HG03442 (cell line): ENCODE results near the gene DIRAS1.

ENCODE experiments used
- ATAC-seq: cut with Tn5 transposase; IDR thresholded peaks from one replicate; pipeline ENCODE4 v1.9.1; 2021; ENCODE audit warnings: mild to moderate bottlenecking, moderate library complexity; ENCODE audit not compliant: unreplicated experiment

Gene DIRAS1

GRCh38 chr19:2720777-2721569, at the start of gene DIRAS1:
DIRAS1 (minus strand) TSS chr19:2721372; CDS start chr19:2717806, 3,566 bp downstream.
- no peak for ATAC-seq

- no peak for ATAC-seq
These were observed 49.2 kb upstream of the DIRAS1 start for GRCh38 chr19:2770055-2771013.

GRCh38 chr19:2769218-2769617, 48.0 kb upstream of the DIRAS1 start:
- no peak for ATAC-seq

GRCh38 chr19:2768365-2769132, 47.4 kb upstream of the DIRAS1 start:
- ATAC-seq = no peak

- ATAC-seq = no peak
These were observed 46.5 kb upstream of the DIRAS1 start for GRCh38 chr19:2767688-2768087.

- ATAC-seq = no peak
These were observed 45.6 kb upstream of the DIRAS1 start for GRCh38 chr19:2766594-2767372.

- no peak for ATAC-seq
These were observed 44.2 kb upstream of the DIRAS1 start for GRCh38 chr19:2765376-2765775.

- no peak for ATAC-seq
These were observed 43.8 kb upstream of the DIRAS1 start for GRCh38 chr19:2764945-2765344.

GRCh38 chr19:2763687-2764086, 42.5 kb upstream of the DIRAS1 start:
- no peak for ATAC-seq

GRCh38 chr19:2762783-2763496, 41.8 kb upstream of the DIRAS1 start:
- ATAC-seq = no peak

GRCh38 chr19:2761876-2762782, 41.0 kb upstream of the DIRAS1 start:
- ATAC-seq = no peak

GRCh38 chr19:2761309-2761677, 40.1 kb upstream of the DIRAS1 start:
- ATAC-seq = no peak

GRCh38 chr19:2759965-2760364, 38.8 kb upstream of the DIRAS1 start:
- ATAC-seq = no peak

- ATAC-seq = no peak
These were observed 38.2 kb upstream of the DIRAS1 start for GRCh38 chr19:2759362-2759761.

GRCh38 chr19:2758601-2759313, 37.6 kb upstream of the DIRAS1 start:
- no peak for ATAC-seq

GRCh38 chr19:2756921-2757881, 36.0 kb upstream of the DIRAS1 start:
- ATAC-seq = no peak

GRCh38 chr19:2756477-2756876, 35.3 kb upstream of the DIRAS1 start:
- ATAC-seq = no peak
